H1 (cell line): Measurements from ENCODE around the gene BBS9. TPM values are rescaled to one million over a fixed set of nuclear protein-coding genes. Genes with fewer than 3 reads are reported as not detected.

ENCODE experiments used
- CTCF ChIA-PET: fragments of 300-600 bp; sonication (Branson Sonifier 250); formaldehyde crosslinking; loops from one replicate; lab custom pipeline; 2021; ENCODE audit not compliant: partially characterized antibody; lab: Charles Lee
- POLR2A ChIA-PET: fragments of 300-600 bp; sonication (Branson Sonifier 250); formaldehyde crosslinking; loops from one replicate; lab custom pipeline; 2021; ENCODE audit warnings: inconsistent platforms; ENCODE audit not compliant: partially characterized antibody; lab: Charles Lee
- DNase-seq, 2 experiments: peaks; one replicate each; pipeline versions ENCODE4 v3.0.0 to v3.0.0-alpha.2; 2010 to 2022; ENCODE audit warnings: low spot score in 2 of 2, low read depth in 1 of 2, mixed read lengths in 1 of 2
- FAIRE-seq: peaks from 2 replicates; lab custom pipeline; 2011; peaks lifted over from hg19 to GRCh38; lab: Jason Lieb, UNC
- H2AFZ ChIP-seq: 2 replicates; pipeline ENCODE4 v1.8.1; 2012; ENCODE audit warnings: low read length, inconsistent platforms
- H2AK5ac ChIP-seq: 2 replicates; pipeline ENCODE4 v1.6.1; 2013; ENCODE audit warnings: low read depth, low read length
- H2BK120ac ChIP-seq: replicated peaks from 2 replicates; pipeline ENCODE3; 2013; ENCODE audit warnings: low read depth, low read length, inconsistent platforms
- H2BK12ac ChIP-seq: 2 replicates; pipeline ENCODE4 v1.6.1; 2013; ENCODE audit warnings: low read depth, low read length
- H2BK15ac ChIP-seq: 2 replicates; pipeline ENCODE4 v1.6.1; 2013; ENCODE audit warnings: low read length
- H2BK20ac ChIP-seq: 2 replicates; pipeline ENCODE4 v1.6.1; 2013; ENCODE audit warnings: low read length
- H2BK5ac ChIP-seq: 2 replicates; pipeline ENCODE4 v1.6.1; 2013; ENCODE audit warnings: low read depth, low read length
- H3K14ac ChIP-seq: 2 replicates; pipeline ENCODE4 v1.6.1; 2013; ENCODE audit warnings: inconsistent platforms; ENCODE audit not compliant: insufficient read length
- H3K18ac ChIP-seq: 2 replicates; pipeline ENCODE4 v1.6.1; 2013; ENCODE audit warnings: low read length; ENCODE audit errors: extremely low read depth
- H3K23ac ChIP-seq: 2 replicates; pipeline ENCODE4 v1.6.1; 2013; ENCODE audit warnings: inconsistent platforms; ENCODE audit not compliant: insufficient read length
- H3K23me2 ChIP-seq: 2 replicates; pipeline ENCODE4 v1.6.1; 2013; ENCODE audit warnings: low read depth, low read length
- H3K27ac ChIP-seq: 2 replicates; pipeline ENCODE4 v1.6.1; 2011; ENCODE audit warnings: low read depth, low read length, inconsistent platforms
- H3K27me3 ChIP-seq, 4 experiments: replicated peaks in 1 of 4; 1 replicate in 1 of 4; 2 replicates in 3 of 4; pipeline versions ENCODE4 v1.6.1 to v1.8.1; 2011 to 2013; ENCODE audit warnings: low read length in 3 of 4, mild to moderate bottlenecking in 3 of 4, inconsistent platforms in 2 of 4, mixed read lengths in 2 of 4, moderate library complexity in 1 of 4; ENCODE audit not compliant: control insufficient read depth in 3 of 4, insufficient read depth in 3 of 4; ENCODE audit errors: extremely low read depth in 1 of 4
- H3K36me3 ChIP-seq, 4 experiments: 2 replicates each; pipeline versions ENCODE4 v1.6.1 to v1.8.1; 2011 to 2013; ENCODE audit warnings: mild to moderate bottlenecking in 4 of 4, low read length in 3 of 4, moderate library complexity in 2 of 4, control low read depth in 1 of 4, inconsistent platforms in 1 of 4; ENCODE audit not compliant: insufficient read depth in 4 of 4, control insufficient read depth in 2 of 4
- H3K4ac ChIP-seq: replicated peaks from 2 replicates; pipeline ENCODE3; 2013; ENCODE audit warnings: low read length, low read depth, mixed read lengths, inconsistent platforms; ENCODE audit not compliant: insufficient read length
- H3K4me1 ChIP-seq, 4 experiments: replicated peaks in 1 of 4; 1 replicate in 1 of 4; 2 replicates in 3 of 4; pipeline versions ENCODE4 v1.6.1 to v1.8.1; 2011 to 2013; ENCODE audit warnings: low read length in 3 of 4, inconsistent platforms in 2 of 4, mixed read lengths in 1 of 4; ENCODE audit not compliant: insufficient read depth in 4 of 4, control insufficient read depth in 3 of 4
- H3K4me2 ChIP-seq, 2 experiments: 2 replicates each; pipeline versions ENCODE4 v1.6.1 to v1.8.1; 2011 to 2013; ENCODE audit warnings: low read depth in 2 of 2, low read length in 2 of 2, control low read depth in 1 of 2, inconsistent platforms in 1 of 2, mild to moderate bottlenecking in 1 of 2; ENCODE audit not compliant: insufficient read depth in 1 of 2
- H3K4me3 ChIP-seq, 4 experiments: fragments of 200-600, 300-600 bp in 1 of 4; sonication (generic), shearing (Covaris generic), sonication (Bioruptor Twin) in 1 of 4; 2 replicates each; pipeline versions ENCODE4 v1.5.1 to v1.8.1; 2011 to 2016; ENCODE audit warnings: low read length in 4 of 4, low read depth in 3 of 4, control low read depth in 2 of 4, inconsistent platforms in 2 of 4, mild to moderate bottlenecking in 2 of 4, mixed read lengths in 1 of 4, moderate library complexity in 1 of 4; ENCODE audit not compliant: insufficient read depth in 2 of 4; ENCODE audit errors: extremely low read depth in 1 of 4
- H3K56ac ChIP-seq: replicated peaks from 2 replicates; pipeline ENCODE3; 2013; ENCODE audit warnings: low read depth, mild to moderate bottlenecking, mixed read lengths, low read length, inconsistent platforms; ENCODE audit not compliant: insufficient read length
- H3K79me1 ChIP-seq: 2 replicates; pipeline ENCODE4 v1.6.1; 2013; ENCODE audit warnings: low read depth, low read length, control low read depth
- H3K79me2 ChIP-seq, 2 experiments: 2 replicates each; pipeline versions ENCODE4 v1.6.1 to v1.8.1; 2012 to 2013; ENCODE audit warnings: low read length in 2 of 2, mild to moderate bottlenecking in 2 of 2, inconsistent platforms in 1 of 2; ENCODE audit not compliant: insufficient read depth in 2 of 2, control insufficient read depth in 1 of 2
- H3K9ac ChIP-seq, 4 experiments: replicated peaks in 1 of 4; 1 replicate in 1 of 4; 2 replicates in 3 of 4; pipeline versions ENCODE4 v1.6.1 to v1.8.1; 2011 to 2013; ENCODE audit warnings: low read depth in 3 of 4, low read length in 3 of 4, control low read depth in 2 of 4, mild to moderate bottlenecking in 2 of 4, moderate library complexity in 2 of 4, inconsistent platforms in 1 of 4; ENCODE audit errors: extremely low read depth in 1 of 4
- H3K9me3 ChIP-seq, 2 experiments: 2 replicates each; pipeline versions ENCODE4 v1.6.1 to v1.8.1; 2012 to 2013; ENCODE audit warnings: mild to moderate bottlenecking in 2 of 2, moderate library complexity in 2 of 2, control low read depth in 1 of 2, inconsistent platforms in 1 of 2, low read depth in 1 of 2, low read length in 1 of 2, mixed read lengths in 1 of 2; ENCODE audit not compliant: insufficient read depth in 2 of 2
- H4K20me1 ChIP-seq, 2 experiments: replicated peaks in 1 of 2; 2 replicates each; pipeline versions ENCODE3 to v1.8.1; 2011 to 2013; ENCODE audit warnings: inconsistent platforms in 2 of 2, low read length in 2 of 2, mild to moderate bottlenecking in 1 of 2; ENCODE audit not compliant: insufficient read depth in 2 of 2, control insufficient read depth in 1 of 2
- H4K5ac ChIP-seq: 2 replicates; pipeline ENCODE4 v1.6.1; 2013; ENCODE audit warnings: low read length, low read depth, mixed read lengths, inconsistent platforms; ENCODE audit not compliant: insufficient read length
- H4K8ac ChIP-seq: 2 replicates; pipeline ENCODE4 v1.8.0; 2013; ENCODE audit warnings: mild to moderate bottlenecking, moderate library complexity, low read length, inconsistent platforms; ENCODE audit not compliant: insufficient read depth; ENCODE audit errors: extremely low read depth
- H4K91ac ChIP-seq: replicated peaks from 2 replicates; pipeline ENCODE3; 2013; ENCODE audit warnings: low read length, mixed read lengths, inconsistent platforms; ENCODE audit not compliant: insufficient read length
- NANOG ChIP-seq: IDR thresholded peaks from 2 replicates; pipeline ENCODE4 v1.6.1; 2011; ENCODE audit warnings: low read length, low read depth, mild to moderate bottlenecking, inconsistent platforms; ENCODE audit not compliant: insufficient read depth, poor library complexity, severe bottlenecking
- TAF7 ChIP-seq: optimal IDR thresholded peaks from 2 replicates; pipeline ENCODE3; 2011; ENCODE audit warnings: low read depth, mild to moderate bottlenecking, inconsistent platforms, low read length, moderate library complexity, borderline replicate concordance
- TCF12 ChIP-seq: IDR thresholded peaks from 2 replicates; pipeline ENCODE4 v1.6.1; 2011; ENCODE audit warnings: low read depth, mild to moderate bottlenecking, low read length
- TEAD4 ChIP-seq: IDR thresholded peaks from 2 replicates; pipeline ENCODE4 v1.6.1; 2012; ENCODE audit warnings: low read depth, low read length, inconsistent platforms, mixed read lengths
- WGBS, 2 experiments: shearing (Covaris generic) in 1 of 2; methylation state at CpG; one replicate each; pipeline versions ENCODE4 v1.1.6 to v1.1.7; 2013 to 2015; ENCODE audit warnings: low lambda C conversion rate in 2 of 2, mixed read lengths in 2 of 2, inconsistent platforms in 1 of 2, low coverage in 1 of 2, missing lambda C conversion rate in 1 of 2; ENCODE audit not compliant: insufficient replicate concordance in 2 of 2, insufficient coverage in 1 of 2, insufficient read length in 1 of 2; ENCODE audit errors: extremely low coverage in 1 of 2, missing lambda C conversion rate in 1 of 2; 5-methylcytosine and 5-hydroxymethylcytosine counted together
- polyA plus RNA-seq, 7 experiments: library from polyadenylated mRNA; depleted of rRNA in 3 of 7; stranded (reverse) in 5 of 7; unstranded in 2 of 7; fragments of >200 nt in 5 of 7; fragments of 200-250 nt in 2 of 7; gene quantifications; 1 replicate in 5 of 7; 2 replicates in 1 of 7; 4 replicates in 1 of 7; pipeline versions ENCODE4 v1.2.1 to v1.2.3, GENCODE V29; 2011 to 2013; ENCODE audit warnings: missing spikeins in 2 of 7, mixed read lengths in 2 of 7
- total RNA-seq: library from RNA; stranded (reverse); fragmentation: NEBNext Ultra II Directional; extraction: Animal tissue kit (Norgen Biotek cat#: 25700); gene quantifications from 2 replicates; pipeline ENCODE4 v1.2.1, GENCODE V29; 2021
- TF ChIP-seq, protein P1 (sequence below): IDR thresholded peaks from 2 replicates; pipeline ENCODE4 v1.6.1; 2012; ENCODE audit warnings: inconsistent platforms

BBS9 gene
- total and polyA plus RNA-seq, 2 of the 8 experiments (the other 6 are each of a cell fraction or from before 2014, with no cell fraction given): 22.3 to 37.0 TPM

GRCh38 chr7:33357846-33358245 is 228.5 kb downstream of the BBS9 start:
- Histone ChIP-seq H2BK12ac (no peak overlapping the region), H3K23ac (no peak overlapping the region), H3K79me2 (peaks cover 0 to 49% of the 10 kb centered on the region in 2 experiments; a peak in 2 of 4 replicates), H3K9ac (no peak overlapping the region), H3K56ac (no peak overlapping the region), H3K18ac (no peak overlapping the region), H3K14ac (no peak overlapping the region), H2BK120ac (no peak overlapping the region), H3K36me3 (peaks cover 0 to 2% (median 0%) of the 10 kb centered on the region in 4 experiments; a peak in 2 of 8 replicates), H3K23me2 (no peaks in the 10 kb centered on the region), H4K20me1 (no peaks in the 10 kb centered on the region), H3K4me2 (no peak overlapping the region), H4K5ac (no peak overlapping the region), H2AFZ (no peak overlapping the region), H3K79me1 (no peaks in the 10 kb centered on the region), H3K4me1 (peaks cover 0 to 9% (median 0%) of the 10 kb centered on the region in 4 experiments; a peak in 1 of 7 replicates), H3K4ac (no peak overlapping the region), H4K8ac (no peak overlapping the region), H3K27ac (no peak overlapping the region), H4K91ac (no peak overlapping the region), H3K27me3 (no peaks in the 10 kb centered on the region), H3K9me3 (no peaks in the 10 kb centered on the region), H2BK20ac (no peak overlapping the region), H2BK15ac (no peak overlapping the region), H3K4me3 (no peak overlapping the region), H2AK5ac (no peak overlapping the region), H2BK5ac (no peak overlapping the region)
- DNase-seq (no peak), FAIRE-seq (no peak)
- ChIA-PET POLR2A (no interaction called here), CTCF (interaction anchor here (0.5 kb wide), 1 partner anchor 1657 kb away, joined by 3 read pairs; no protein-coding TSS in a partner anchor)
- 88% methylated on average over 2 of the region's 2 CpGs; no CpG with 5 or more reads in 1 of the 2 experiments for WGBS, 2 experiments
- TF ChIP-seq TCF12 (no peak), TEAD4 (0 out of 2 replicates have a peak, but pooled peaks have one; percentile 40), NANOG (no peak), TAF7 (no peak)
- TF ChIP-seq, protein P1, sequence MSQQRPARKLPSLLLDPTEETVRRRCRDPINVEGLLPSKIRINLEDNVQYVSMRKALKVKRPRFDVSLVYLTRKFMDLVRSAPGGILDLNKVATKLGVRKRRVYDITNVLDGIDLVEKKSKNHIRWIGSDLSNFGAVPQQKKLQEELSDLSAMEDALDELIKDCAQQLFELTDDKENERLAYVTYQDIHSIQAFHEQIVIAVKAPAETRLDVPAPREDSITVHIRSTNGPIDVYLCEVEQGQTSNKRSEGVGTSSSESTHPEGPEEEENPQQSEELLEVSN: no peak
